Occipital lobe (tissue), 2 donors: ENCODE data around the gene TCP11L2. TPM values are rescaled to one million over a fixed set of nuclear protein-coding genes. Genes with fewer than 3 reads are reported as not detected.
"Not testable (repeated sequence)": the region's sequence is repeated elsewhere in the genome, so short reads cannot be mapped to it uniquely, and the experiment has no call there.

Experiments
- DNase-seq: peaks from one replicate; lab custom pipeline; 2025; lab: John Stamatoyannopoulos, UW
- total RNA-seq: library from RNA; depleted of rRNA; stranded (reverse); fragments of >200 nt; gene quantifications from one replicate; pipeline ENCODE4 v1.2.3, GENCODE V29; 2014

Gene TCP11L2
- total RNA-seq, 1 donor from 2014 or later = 39.8 TPM

- no peak for DNase-seq
Measured at GRCh38 chr12:106284358-106285105, 18.0 kb upstream of the TCP11L2 start.

GRCh38 chr12:106285982-106286381, 16.6 kb upstream of the TCP11L2 start:
- no peak for DNase-seq

- DNase-seq = not testable (repeated sequence)
Measured at GRCh38 chr12:106286576-106287162, 15.9 kb upstream of the TCP11L2 start.

GRCh38 chr12:106287364-106287763, 15.2 kb upstream of the TCP11L2 start:
- DNase-seq = no peak

- DNase-seq = no peak
Measured at GRCh38 chr12:106288101-106288493, 14.4 kb upstream of the TCP11L2 start.

- no peak for DNase-seq
Measured at GRCh38 chr12:106288494-106289195, 13.9 kb upstream of the TCP11L2 start.

GRCh38 chr12:106289196-106289681, 13.3 kb upstream of the TCP11L2 start:
- DNase-seq = no peak

- no peak for DNase-seq
Measured at GRCh38 chr12:106290666-106291065, 11.9 kb upstream of the TCP11L2 start.

- no peak for DNase-seq
Measured at GRCh38 chr12:106291342-106291741, 11.2 kb upstream of the TCP11L2 start.

GRCh38 chr12:106292339-106292738, 10.2 kb upstream of the TCP11L2 start:
- DNase-seq = no peak

GRCh38 chr12:106296179-106296877, 6.2 kb upstream of the TCP11L2 start:
- DNase-seq = no peak

- DNase-seq = no peak
Measured at GRCh38 chr12:106297075-106297474, 5.5 kb upstream of the TCP11L2 start.

- DNase-seq = no peak
Measured at GRCh38 chr12:106297681-106298080, 4.9 kb upstream of the TCP11L2 start.

GRCh38 chr12:106299202-106299774, 3.2 kb upstream of the TCP11L2 start:
- no peak for DNase-seq

GRCh38 chr12:106300761-106301160, 1.8 kb upstream of the TCP11L2 start:
- DNase-seq = no peak

- DNase-seq = no peak
Measured at GRCh38 chr12:106301241-106301610, 1.3 kb upstream of the TCP11L2 start.

GRCh38 chr12:106301611-106302321, 767 bp upstream of the TCP11L2 start:
- peak; percentile 19 for DNase-seq

GRCh38 chr12:106303202-106303820, 778 bp downstream of the TCP11L2 start:
- peak; percentile 56 for DNase-seq

- peak; percentile 38 for DNase-seq
Measured at GRCh38 chr12:106304001-106304421, 1.5 kb downstream of the TCP11L2 start.

GRCh38 chr12:106304797-106305196, 2.3 kb downstream of the TCP11L2 start:
- no peak for DNase-seq
